ENCODE measurements around the gene TAF1B. TPM values are rescaled to one million over a fixed set of nuclear protein-coding genes. Genes with fewer than 3 reads are reported as not detected.

Gene TAF1B
- total RNA-seq, 2 donors from 2014 or later: 17.8 to 23.7 TPM

GRCh38 chr2:9949239-9949991 lies 106.1 kb downstream of the TAF1B start:
- Mint-ChIP-seq H3K4me3 (peak overlapping the region; percentile 6 to 90), H3K9me3 (no peaks in the 10 kb centered on the region), H3K27me3 (ENCODE audit: low read depth) (peaks cover 68% of the 10 kb centered on the region), H3K27ac (no peak overlapping the region), H3K4me1 (ENCODE audit: low read depth) (peaks cover 6% of the 10 kb centered on the region), H3K36me3 (ENCODE audit: insufficient read depth in 2 of 2) (no peaks in the 10 kb centered on the region)
- DNase-seq (no peak), ATAC-seq (replicated peaks in 1 of 2) (no peak)

- Mint-ChIP-seq H3K4me3 (peak overlapping the region; percentile 87 to 90), H3K27ac (no peak overlapping the region), H3K4me1 (ENCODE audit: low read depth) (peaks cover 6% of the 10 kb centered on the region), H3K27me3 (ENCODE audit: low read depth) (peaks cover 70% of the 10 kb centered on the region), H3K36me3 (ENCODE audit: insufficient read depth in 2 of 2) (no peaks in the 10 kb centered on the region), H3K9me3 (no peaks in the 10 kb centered on the region)
- DNase-seq: no peak
- ATAC-seq (replicated peaks in 1 of 2): no peak
These were observed 106.8 kb downstream of the TAF1B start for GRCh38 chr2:9949992-9950520.

GRCh38 chr2:9950521-9951271 lies 107.4 kb downstream of the TAF1B start:
- Mint-ChIP-seq H3K27ac (no peak overlapping the region), H3K4me3 (peak overlapping the region; percentile 87 to 90), H3K27me3 (ENCODE audit: low read depth) (peaks cover 63% of the 10 kb centered on the region), H3K4me1 (ENCODE audit: low read depth) (peaks cover 6% of the 10 kb centered on the region), H3K36me3 (ENCODE audit: insufficient read depth in 2 of 2) (no peaks in the 10 kb centered on the region), H3K9me3 (no peaks in the 10 kb centered on the region)
- ATAC-seq (replicated peaks in 1 of 2) (peak; percentile 64 to 67), DNase-seq (peak; percentile 61 to 63)

- no peaks in the 10 kb centered on the region for H3K36me3 Mint-ChIP-seq (ENCODE audit: insufficient read depth in 2 of 2)
- peaks cover 58% of the 10 kb centered on the region for H3K27me3 Mint-ChIP-seq (ENCODE audit: low read depth)
- peak overlapping the region; percentile 87 to 90 for H3K4me3 Mint-ChIP-seq
- H3K4me1 Mint-ChIP-seq (ENCODE audit: low read depth): peaks cover 6% of the 10 kb centered on the region
- no peaks in the 10 kb centered on the region for H3K9me3 Mint-ChIP-seq
- ATAC-seq (replicated peaks in 1 of 2) (no peak), DNase-seq (no peak)
- H3K27ac Mint-ChIP-seq: no peak overlapping the region
These were observed 107.9 kb downstream of the TAF1B start for GRCh38 chr2:9951272-9951521.

GRCh38 chr2:9951522-9952285 lies 108.4 kb downstream of the TAF1B start, which contains the start of gene GRHL1:
TSS of gene GRHL1 (plus strand) at chr2:9951693. CDS start at chr2:9951834, 141 bp downstream.
- peak; percentile 95 to 96 for ATAC-seq (replicated peaks in 1 of 2)
- Mint-ChIP-seq H3K27ac (no peak within 1 kb of the TSS), H3K4me3 (peak within 1 kb of the TSS; percentile 89 to 90), H3K9me3 (no peaks in the 10 kb centered on the region), H3K4me1 (ENCODE audit: low read depth) (peaks cover 6% of the 10 kb centered on the region), H3K36me3 (ENCODE audit: insufficient read depth in 2 of 2) (no peaks in the 10 kb centered on the region), H3K27me3 (ENCODE audit: low read depth) (peaks cover 54% of the 10 kb centered on the region)
- DNase-seq: peak; percentile 94 to 96

- Mint-ChIP-seq H3K27ac (no peak overlapping the region), H3K27me3 (ENCODE audit: low read depth) (peaks cover 54% of the 10 kb centered on the region), H3K36me3 (ENCODE audit: insufficient read depth in 2 of 2) (no peaks in the 10 kb centered on the region), H3K4me3 (peak overlapping the region; percentile 73 to 78), H3K9me3 (no peaks in the 10 kb centered on the region), H3K4me1 (ENCODE audit: low read depth) (peaks cover 6% of the 10 kb centered on the region)
- DNase-seq (no peak), ATAC-seq (replicated peaks in 1 of 2) (no peak)
These were observed 109.0 kb downstream of the TAF1B start for GRCh38 chr2:9952286-9952737.

GRCh38 chr2:9952856-9953503 lies 109.7 kb downstream of the TAF1B start:
- no peak overlapping the region for H3K27ac Mint-ChIP-seq
- H3K27me3 Mint-ChIP-seq (ENCODE audit: low read depth): peaks cover 59% of the 10 kb centered on the region
- H3K36me3 Mint-ChIP-seq (ENCODE audit: insufficient read depth in 2 of 2): no peaks in the 10 kb centered on the region
- H3K4me3 Mint-ChIP-seq: peak overlapping the region; percentile 73 to 78
- H3K4me1 Mint-ChIP-seq (ENCODE audit: low read depth): peaks cover 6% of the 10 kb centered on the region
- no peaks in the 10 kb centered on the region for H3K9me3 Mint-ChIP-seq
- ATAC-seq (replicated peaks in 1 of 2): no peak
- no peak for DNase-seq

GRCh38 chr2:9954136-9954535 lies 110.9 kb downstream of the TAF1B start:
- Mint-ChIP-seq H3K36me3 (ENCODE audit: insufficient read depth in 2 of 2) (no peaks in the 10 kb centered on the region), H3K4me1 (ENCODE audit: low read depth) (peaks cover 6% of the 10 kb centered on the region), H3K4me3 (no peak overlapping the region), H3K9me3 (no peaks in the 10 kb centered on the region), H3K27me3 (ENCODE audit: low read depth) (peaks cover 49% of the 10 kb centered on the region), H3K27ac (no peak overlapping the region)
- no peak for DNase-seq
- no peak for ATAC-seq (replicated peaks in 1 of 2)

GRCh38 chr2:9958057-9958456 lies 114.8 kb downstream of the TAF1B start:
- H3K9me3 Mint-ChIP-seq: no peaks in the 10 kb centered on the region
- no peak overlapping the region for H3K4me3 Mint-ChIP-seq
- peaks cover 26% of the 10 kb centered on the region for H3K27me3 Mint-ChIP-seq (ENCODE audit: low read depth)
- H3K4me1 Mint-ChIP-seq (ENCODE audit: low read depth): no peaks in the 10 kb centered on the region
- ATAC-seq (replicated peaks in 1 of 2): no peak
- no peaks in the 10 kb centered on the region for H3K36me3 Mint-ChIP-seq (ENCODE audit: insufficient read depth in 2 of 2)
- H3K27ac Mint-ChIP-seq: no peak overlapping the region
- no peak for DNase-seq

- Mint-ChIP-seq H3K9me3 (no peaks in the 10 kb centered on the region), H3K4me3 (no peak overlapping the region)
- DNase-seq: no peak
These were observed 116.0 kb downstream of the TAF1B start for GRCh38 chr2:9959262-9959661.

GRCh38 chr2:9961013-9961412 lies 117.7 kb downstream of the TAF1B start:
- H3K27ac Mint-ChIP-seq: no peak overlapping the region
- peaks cover 7% of the 10 kb centered on the region for H3K27me3 Mint-ChIP-seq (ENCODE audit: low read depth)
- H3K9me3 Mint-ChIP-seq: no peaks in the 10 kb centered on the region
- H3K4me3 Mint-ChIP-seq: no peak overlapping the region
- no peaks in the 10 kb centered on the region for H3K36me3 Mint-ChIP-seq (ENCODE audit: insufficient read depth in 2 of 2)
- no peak for ATAC-seq (replicated peaks in 1 of 2)
- no peak for DNase-seq
- H3K4me1 Mint-ChIP-seq (ENCODE audit: low read depth): peaks cover 16% of the 10 kb centered on the region

More at GRCh38 chr2:9959262-9959661, 116.0 kb downstream of the TAF1B start:
- Mint-ChIP-seq H3K4me1 (ENCODE audit: low read depth) (no peaks in the 10 kb centered on the region), H3K27ac (no peak overlapping the region), H3K36me3 (ENCODE audit: insufficient read depth in 2 of 2) (no peaks in the 10 kb centered on the region), H3K27me3 (ENCODE audit: low read depth) (peaks cover 13% of the 10 kb centered on the region)
- ATAC-seq (replicated peaks in 1 of 2): no peak

GRCh38 chr2:9964334-9964980 lies 121.2 kb downstream of the TAF1B start:
- no peaks in the 10 kb centered on the region for H3K36me3 Mint-ChIP-seq (ENCODE audit: insufficient read depth in 2 of 2)
- H3K9me3 Mint-ChIP-seq: no peaks in the 10 kb centered on the region
- DNase-seq (no peak), ATAC-seq (replicated peaks in 1 of 2) (no peak)
- H3K27me3 Mint-ChIP-seq (ENCODE audit: low read depth): no peaks in the 10 kb centered on the region
- peak overlapping the region in 1 of 2 donors; percentile 61 for H3K4me3 Mint-ChIP-seq
- H3K27ac Mint-ChIP-seq: peak overlapping the region; percentile 85
- H3K4me1 Mint-ChIP-seq (ENCODE audit: low read depth): peaks cover 24% of the 10 kb centered on the region
